Adrenal gland (tissue), 12 donors: Measurements from ENCODE around the gene TRAK1. TPM values are rescaled to one million over a fixed set of nuclear protein-coding genes. Genes with fewer than 3 reads are reported as not detected.

Experiments
- DNase-seq, 7 donors: peaks; one replicate each; pipeline ENCODE4 v3.0.0-alpha.2; 2019 to 2020
- H3K27ac ChIP-seq, 5 donors: fragments of 200-600 bp; sonication (generic) in 4 of 5; 1 replicate in 3 of 5; 2 replicates in 2 of 5; pipeline versions ENCODE4 v1.5.1 to v1.8.0; 2016 to 2020; ENCODE audit warnings: mild to moderate bottlenecking in 1 of 5
- H3K27me3 ChIP-seq: fragments of 200-600 bp; 2 replicates; pipeline ENCODE4 v1.8.0; 2021
- H3K36me3 ChIP-seq, 2 donors: fragments of 200-600 bp; replicated peaks in 1 of 2; 1 replicate in 1 of 2; 2 replicates in 1 of 2; pipeline versions ENCODE4 v1.5.1 to v1.8.0; 2018 to 2022
- H3K4me1 ChIP-seq, 2 donors: fragments of 200-600 bp; replicated peaks in 1 of 2; 1 replicate in 1 of 2; 2 replicates in 1 of 2; pipeline versions ENCODE4 v1.5.1 to v1.8.0; 2018 to 2021
- H3K4me3 ChIP-seq, 4 donors: fragments of 200-600 bp; sonication (generic) in 3 of 4; one replicate each; pipeline ENCODE4 v1.5.1; 2016 to 2018
- H3K9me3 ChIP-seq, 3 donors: fragments of 200-600 bp; sonication (generic) in 1 of 3; replicated peaks in 1 of 3; 1 replicate in 2 of 3; 2 replicates in 1 of 3; pipeline versions ENCODE4 v1.5.1 to v1.8.0; 2016 to 2021
- POLR2A ChIP-seq, 2 donors: fragments of 450-650 bp; IDR thresholded peaks; one replicate each; pipeline ENCODE4 v1.6.1; 2017; ENCODE audit warnings: antibody characterized with exemption in 2 of 2, mild to moderate bottlenecking in 2 of 2, moderate library complexity in 1 of 2
- WGBS, 4 donors: extraction: QIAGEN DNeasy Blood & Tissue Kit in 2 of 4; methylation state at CpG; one replicate each; pipeline versions ENCODE4 v1.1.5 to v1.1.7; 2013 to 2017; 5-methylcytosine and 5-hydroxymethylcytosine counted together
- intact Hi-C, 2 donors: fragments of 100-400 bp; cut with DNase I; formaldehyde crosslinking; loops; one replicate each; pipeline versions ENCODE4 v1.14.1 to v1.15.0; 2022 to 2023
- polyA plus RNA-seq, 3 donors: library from polyadenylated mRNA; stranded (reverse); fragments of 200-250 nt in 2 of 3; fragments of 350-450 nt in 1 of 3; fragmentation: Illumina TruSeq in 1 of 3; extraction: RNeasy Lipid Tissue Mini Kit (QIAGEN cat#74804) in 1 of 3; gene quantifications; one replicate each; pipeline ENCODE4 v1.2.3, GENCODE V29; 2013 to 2014
- total RNA-seq, 9 donors: library from RNA; depleted of rRNA in 4 of 9; stranded (reverse); fragments of >200 nt in 4 of 9; fragments of 120-200 nt in 1 of 9; fragmentation: NEBNext Ultra II Directional in 1 of 9; extraction: Animal tissue kit (Norgen Biotek cat#: 25700) in 1 of 9; gene quantifications; one replicate each; pipeline versions ENCODE4 v1.1.0 to v1.2.4, GENCODE V29; 2013 to 2023
- TF ChIP-seq, protein P1 (sequence below), 6 experiments: fragments of 450-650 bp in 4 of 6; fragments of 200-600 bp in 2 of 6; sonication (generic) in 1 of 6; IDR thresholded peaks; 1 replicate in 5 of 6; 2 replicates in 1 of 6; pipeline versions ENCODE4 v1.5.1 to v1.8.0; 2016 to 2021; ENCODE audit warnings: antibody characterized with exemption in 6 of 6, mild to moderate bottlenecking in 2 of 6, moderate library complexity in 1 of 6
- donor health status: healthy with polysubstance abuse.
- donor health status: Bipolar disorder and iron deficiency.
- donor health status: DM: yes; HTN: yes; CAD: no.
- donor health status: DM: no; HTN: no; CAD: no.
- donor health status: DM: no; HTN: no; CAD: no.
- donor health status: DM: yes; HTN: yes; CAD: no.

TRAK1 gene
- total and polyA plus RNA-seq, 12 donors, result 13.1 to 38.1 (median 26.4) TPM

GRCh38 chr3:42088803-42089530 is 2.2 kb upstream of the TRAK1 start:
- peaks cover 0 to 9% of the 10 kb centered on the region in 2 donors for H3K4me1 ChIP-seq
- no peak for TF ChIP-seq POLR2A (IDR thresholded peaks at IDR 0.05)
- TF ChIP-seq, protein P1, sequence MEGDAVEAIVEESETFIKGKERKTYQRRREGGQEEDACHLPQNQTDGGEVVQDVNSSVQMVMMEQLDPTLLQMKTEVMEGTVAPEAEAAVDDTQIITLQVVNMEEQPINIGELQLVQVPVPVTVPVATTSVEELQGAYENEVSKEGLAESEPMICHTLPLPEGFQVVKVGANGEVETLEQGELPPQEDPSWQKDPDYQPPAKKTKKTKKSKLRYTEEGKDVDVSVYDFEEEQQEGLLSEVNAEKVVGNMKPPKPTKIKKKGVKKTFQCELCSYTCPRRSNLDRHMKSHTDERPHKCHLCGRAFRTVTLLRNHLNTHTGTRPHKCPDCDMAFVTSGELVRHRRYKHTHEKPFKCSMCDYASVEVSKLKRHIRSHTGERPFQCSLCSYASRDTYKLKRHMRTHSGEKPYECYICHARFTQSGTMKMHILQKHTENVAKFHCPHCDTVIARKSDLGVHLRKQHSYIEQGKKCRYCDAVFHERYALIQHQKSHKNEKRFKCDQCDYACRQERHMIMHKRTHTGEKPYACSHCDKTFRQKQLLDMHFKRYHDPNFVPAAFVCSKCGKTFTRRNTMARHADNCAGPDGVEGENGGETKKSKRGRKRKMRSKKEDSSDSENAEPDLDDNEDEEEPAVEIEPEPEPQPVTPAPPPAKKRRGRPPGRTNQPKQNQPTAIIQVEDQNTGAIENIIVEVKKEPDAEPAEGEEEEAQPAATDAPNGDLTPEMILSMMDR (IDR thresholded peaks at IDR 0.05), result no peak
- DNase-seq, result no peak
- 86 to 97% (median 90%) methylated on average over 11 of the region's 11 CpGs for WGBS, 4 donors
- peaks cover 0 to 5% of the 10 kb centered on the region in 2 donors for H3K36me3 ChIP-seq
- no peak overlapping the region for H3K27ac ChIP-seq
- H3K9me3 ChIP-seq, result no peaks in the 10 kb centered on the region
- intact Hi-C loops, result no loop called here
- no peaks in the 10 kb centered on the region for H3K27me3 ChIP-seq
- H3K4me3 ChIP-seq, result no peak overlapping the region

DNA sequence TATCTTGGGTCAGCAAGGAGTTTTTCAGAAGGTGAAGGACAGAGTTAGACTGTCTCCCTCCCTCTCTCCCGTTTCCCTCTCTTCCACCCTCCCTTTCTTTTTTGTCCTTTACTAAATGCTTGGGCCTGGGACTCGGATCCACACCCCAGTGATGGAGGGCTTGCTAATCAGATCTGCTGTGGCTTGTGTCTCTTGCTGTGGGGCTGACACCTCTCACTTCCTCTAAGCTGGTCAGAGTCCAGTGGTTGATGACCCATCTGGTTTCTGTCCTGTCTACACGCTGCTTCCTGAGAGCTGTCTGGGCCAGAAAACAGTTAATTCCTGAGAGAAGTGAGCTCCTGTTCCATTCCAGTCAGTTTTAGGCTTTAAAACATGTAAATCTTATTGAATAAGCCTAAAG is 849 bp downstream of the TRAK1 start:
- 85 to 93% (median 87%) methylated on average over 3 of the region's 3 CpGs for WGBS, 4 donors
- no peak overlapping the region for H3K27ac ChIP-seq
- no peak overlapping the region for H3K4me3 ChIP-seq
- H3K27me3 ChIP-seq, result no peaks in the 10 kb centered on the region
- TF ChIP-seq, protein P1 (IDR thresholded peaks at IDR 0.05), result no peak
- no peak for TF ChIP-seq POLR2A (IDR thresholded peaks at IDR 0.05)
- DNase-seq, result no peak
- no peaks in the 10 kb centered on the region for H3K9me3 ChIP-seq
- peaks cover 0 to 5% of the 10 kb centered on the region in 2 donors for H3K4me1 ChIP-seq
- intact Hi-C loops, result loop anchor here in 1 of 2 donors (10.0 kb wide), 2 partner anchors 77 to 197 kb away; no protein-coding TSS in a partner anchor
- peaks cover 0 to 5% of the 10 kb centered on the region in 2 donors for H3K36me3 ChIP-seq

GRCh38 chr3:42094128-42094527 is 3.0 kb downstream of the TRAK1 start:
- Histone ChIP-seq H3K27ac (no peak overlapping the region), H3K9me3 (no peaks in the 10 kb centered on the region), H3K4me3 (no peak overlapping the region), H3K4me1 (peaks cover 5 to 16% of the 10 kb centered on the region in 2 donors), H3K27me3 (no peaks in the 10 kb centered on the region), H3K36me3 (no peaks in the 10 kb centered on the region)
- no peak for DNase-seq
- WGBS, 4 donors, result 61 to 81% (median 75%) methylated on average over 4 of the region's 4 CpGs
- intact Hi-C loops, result loop anchor here in 1 of 2 donors (10.0 kb wide), 2 partner anchors 79 to 199 kb away; no protein-coding TSS in a partner anchor
- TF ChIP-seq POLR2A (IDR thresholded peaks at IDR 0.05), result no peak
- TF ChIP-seq, protein P1 (IDR thresholded peaks at IDR 0.05), result no peak

GRCh38 chr3:42094691-42095391 is 3.7 kb downstream of the TRAK1 start:
- Histone ChIP-seq H3K4me1 (peaks cover 5 to 19% of the 10 kb centered on the region in 2 donors), H3K4me3 (no peak overlapping the region), H3K27me3 (no peaks in the 10 kb centered on the region), H3K36me3 (no peaks in the 10 kb centered on the region), H3K9me3 (no peaks in the 10 kb centered on the region), H3K27ac (no peak overlapping the region)
- TF ChIP-seq POLR2A (IDR thresholded peaks at IDR 0.05), result no peak
- TF ChIP-seq, protein P1 (IDR thresholded peaks at IDR 0.05), result no peak
- WGBS, 4 donors, result 83 to 86% (median 84%) methylated on average over 4 of the region's 4 CpGs
- intact Hi-C loops, result loop anchor here (5.0 to 10.0 kb wide), 3 partner anchors 80 to 200 kb away; no protein-coding TSS in a partner anchor
- no peak for DNase-seq
